GM13977 (cell line): ENCODE results near the gene TCF19.

Source experiments
- DNase-seq: peaks from one replicate; pipeline ENCODE4 v3.0.0; 2012; ENCODE audit warnings: low spot score
- in situ Hi-C: fragments of 300-500 bp; cut with MboI; formaldehyde crosslinking; loops from one replicate; pipeline ENCODE4 v1.12.0; 2022; ENCODE audit warnings: low sequenced_read_pairs, low pct_unique_long_range_greater_than_20kb, mixed read lengths, inconsistent platforms; ENCODE audit not compliant: unreplicated experiment
- TF ChIP-seq, protein P1 (sequence below): IDR thresholded peaks from 2 replicates; pipeline ENCODE4 v1.5.1; 2012; ENCODE audit warnings: mild to moderate bottlenecking, control low read depth; ENCODE audit not compliant: insufficient read depth; ENCODE audit errors: extremely low read depth, missing control alignments

The TCF19 gene

DNA sequence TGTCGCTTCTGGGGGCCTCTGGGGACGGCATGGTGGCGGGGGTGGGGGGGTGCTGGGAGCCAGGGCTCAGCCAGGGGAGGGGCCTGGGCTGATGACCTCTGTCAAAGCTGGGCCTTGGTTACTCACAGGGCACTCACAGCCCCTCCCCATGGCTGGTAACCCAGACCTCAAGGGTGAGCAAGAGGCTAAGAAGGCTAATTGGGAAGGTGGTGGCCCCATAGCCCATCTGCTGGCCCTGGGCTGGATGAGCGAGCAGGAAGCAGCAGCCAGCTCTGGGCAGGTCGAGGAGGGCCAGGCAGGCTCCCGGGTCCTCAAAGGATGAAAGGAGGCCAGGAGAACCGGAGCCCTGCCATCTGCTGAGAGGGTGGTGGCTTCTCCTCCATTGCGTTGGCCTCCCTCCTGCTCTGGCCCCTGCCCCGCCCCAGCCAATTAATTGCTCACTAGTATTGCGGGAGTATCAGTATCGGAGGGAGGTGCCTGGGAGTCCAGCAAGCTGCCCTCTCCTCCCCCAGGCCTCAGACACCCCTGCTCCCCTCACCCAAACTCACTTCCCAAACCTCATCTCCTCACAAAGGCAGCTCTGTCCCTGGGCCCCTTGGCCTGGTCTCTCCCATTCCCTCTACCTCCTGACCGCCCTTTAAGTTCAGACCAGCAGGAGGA is 37.1 kb upstream of the TCF19 start:
- DNase-seq: no peak
- in situ Hi-C loops: no loop called here
- TF ChIP-seq, protein P1, sequence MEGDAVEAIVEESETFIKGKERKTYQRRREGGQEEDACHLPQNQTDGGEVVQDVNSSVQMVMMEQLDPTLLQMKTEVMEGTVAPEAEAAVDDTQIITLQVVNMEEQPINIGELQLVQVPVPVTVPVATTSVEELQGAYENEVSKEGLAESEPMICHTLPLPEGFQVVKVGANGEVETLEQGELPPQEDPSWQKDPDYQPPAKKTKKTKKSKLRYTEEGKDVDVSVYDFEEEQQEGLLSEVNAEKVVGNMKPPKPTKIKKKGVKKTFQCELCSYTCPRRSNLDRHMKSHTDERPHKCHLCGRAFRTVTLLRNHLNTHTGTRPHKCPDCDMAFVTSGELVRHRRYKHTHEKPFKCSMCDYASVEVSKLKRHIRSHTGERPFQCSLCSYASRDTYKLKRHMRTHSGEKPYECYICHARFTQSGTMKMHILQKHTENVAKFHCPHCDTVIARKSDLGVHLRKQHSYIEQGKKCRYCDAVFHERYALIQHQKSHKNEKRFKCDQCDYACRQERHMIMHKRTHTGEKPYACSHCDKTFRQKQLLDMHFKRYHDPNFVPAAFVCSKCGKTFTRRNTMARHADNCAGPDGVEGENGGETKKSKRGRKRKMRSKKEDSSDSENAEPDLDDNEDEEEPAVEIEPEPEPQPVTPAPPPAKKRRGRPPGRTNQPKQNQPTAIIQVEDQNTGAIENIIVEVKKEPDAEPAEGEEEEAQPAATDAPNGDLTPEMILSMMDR: no peak

- in situ Hi-C loops: no loop called here
- TF ChIP-seq, protein P1: no peak
- DNase-seq: no peak
Measured at GRCh38 chr6:31122791-31123706, 35.3 kb upstream of the TCF19 start.

- in situ Hi-C loops: no loop called here
- TF ChIP-seq, protein P1: no peak
- no peak for DNase-seq
Measured at GRCh38 chr6:31125162-31125561, 33.2 kb upstream of the TCF19 start.

GRCh38 chr6:31125586-31126363 is 32.6 kb upstream of the TCF19 start:
- no peak for DNase-seq
- TF ChIP-seq, protein P1: no peak
- in situ Hi-C loops: no loop called here

DNA sequence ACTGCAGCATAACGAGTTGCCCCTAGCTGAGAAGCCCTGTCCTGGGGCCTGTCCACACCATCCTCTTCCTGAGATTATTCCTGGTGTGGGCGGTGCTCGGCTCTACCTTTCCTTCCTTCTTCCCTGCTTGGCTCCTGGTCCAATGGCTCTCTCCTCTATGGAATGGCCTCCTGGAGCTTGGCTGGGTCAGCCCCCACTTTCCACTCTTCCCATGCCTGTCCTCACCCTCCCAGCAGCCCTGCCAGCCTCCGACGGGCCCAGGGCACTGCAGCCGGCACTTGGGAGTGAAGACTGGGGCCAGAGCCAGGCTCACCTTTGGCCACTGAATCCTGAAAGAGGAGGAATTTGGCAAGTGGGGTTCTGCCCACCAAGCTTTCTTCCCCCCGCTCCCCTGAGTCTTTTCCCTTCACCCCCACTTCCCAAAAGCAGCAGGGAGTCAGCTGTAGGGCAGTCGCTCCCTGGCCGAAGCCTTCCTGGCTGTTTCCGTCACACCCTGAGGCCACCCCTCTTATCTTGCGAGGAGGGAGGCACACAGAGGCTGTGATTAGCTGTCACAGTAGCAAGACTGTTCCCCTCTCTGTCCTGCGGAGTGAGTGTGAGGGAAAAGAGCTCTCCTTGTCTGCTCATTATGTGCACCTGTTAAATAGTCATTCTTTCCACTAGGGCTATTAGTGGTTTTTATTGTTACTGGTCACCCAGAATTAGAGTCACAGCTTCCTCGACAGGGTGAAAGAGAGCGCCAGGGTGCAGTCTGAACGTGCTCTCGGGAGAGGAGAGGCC is 31.8 kb upstream of the TCF19 start:
- DNase-seq: no peak
- in situ Hi-C loops: no loop called here
- TF ChIP-seq, protein P1: no peak

DNA sequence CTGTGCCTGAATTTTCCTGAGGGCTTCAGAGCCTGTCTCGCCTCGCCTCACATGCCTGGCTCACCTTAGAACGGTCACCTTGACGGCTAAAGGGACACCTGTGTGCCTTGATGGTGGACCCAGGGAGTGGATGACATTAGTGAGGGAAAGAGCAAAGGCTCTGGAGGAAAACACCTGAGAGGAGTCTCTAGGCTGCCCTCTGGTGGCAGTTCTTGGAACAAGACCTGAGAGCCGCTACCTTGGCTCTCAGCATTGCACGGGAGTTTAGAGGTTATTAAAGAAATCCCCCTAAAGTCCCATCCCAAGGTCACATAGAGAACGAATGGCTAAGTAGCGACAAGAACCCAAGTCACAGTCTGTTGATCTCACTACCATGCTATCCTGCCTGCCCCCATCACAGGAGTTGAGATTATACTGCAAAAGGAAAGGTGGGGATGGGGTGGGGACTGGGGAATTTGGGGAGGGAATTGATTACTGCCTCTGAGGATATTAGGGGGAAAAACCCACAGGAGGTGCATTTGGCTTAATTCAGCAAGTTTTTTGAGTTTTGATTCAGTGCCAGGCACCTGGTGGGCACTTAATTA is 30.2 kb upstream of the TCF19 start:
- DNase-seq: peak; percentile 80
- TF ChIP-seq, protein P1: peak; percentile 75
- in situ Hi-C loops: no loop called here
